Adipocyte (in vitro differentiated cells): Measurements from ENCODE around the gene DYDC1.
"Not testable (repeated sequence)": the region's sequence is repeated elsewhere in the genome, so short reads cannot be mapped to it uniquely, and the experiment has no call there.

Experiments
- DNase-seq: peaks from one replicate; pipeline ENCODE4 v3.0.0-alpha.2; 2015; ENCODE audit warnings: low read depth
- H3K27me3 ChIP-seq: replicated peaks from 2 replicates; pipeline ENCODE4 v1.7.0; 2013; ENCODE audit warnings: mild to moderate bottlenecking, low read length, moderate library complexity; ENCODE audit not compliant: control insufficient read depth, insufficient read depth
- H3K36me3 ChIP-seq: 2 replicates; pipeline ENCODE4 v1.7.0; 2013; ENCODE audit warnings: low read length, mild to moderate bottlenecking, moderate library complexity; ENCODE audit not compliant: control insufficient read depth, insufficient read depth, severe bottlenecking
- H3K4me1 ChIP-seq: 2 replicates; pipeline ENCODE4 v1.7.0; 2013; ENCODE audit warnings: mild to moderate bottlenecking, low read length, moderate library complexity; ENCODE audit not compliant: control insufficient read depth, insufficient read depth
- H3K4me3 ChIP-seq: 2 replicates; pipeline ENCODE4 v1.7.0; 2013; ENCODE audit warnings: mild to moderate bottlenecking, low read length, moderate library complexity
- H3K9ac ChIP-seq: 2 replicates; pipeline ENCODE4 v1.7.0; 2013; ENCODE audit warnings: mild to moderate bottlenecking, low read length, moderate library complexity
- H3K9me3 ChIP-seq: 2 replicates; pipeline ENCODE4 v1.7.0; 2013; ENCODE audit warnings: mild to moderate bottlenecking, low read length, moderate library complexity; ENCODE audit not compliant: control insufficient read depth

DYDC1 gene

DNA sequence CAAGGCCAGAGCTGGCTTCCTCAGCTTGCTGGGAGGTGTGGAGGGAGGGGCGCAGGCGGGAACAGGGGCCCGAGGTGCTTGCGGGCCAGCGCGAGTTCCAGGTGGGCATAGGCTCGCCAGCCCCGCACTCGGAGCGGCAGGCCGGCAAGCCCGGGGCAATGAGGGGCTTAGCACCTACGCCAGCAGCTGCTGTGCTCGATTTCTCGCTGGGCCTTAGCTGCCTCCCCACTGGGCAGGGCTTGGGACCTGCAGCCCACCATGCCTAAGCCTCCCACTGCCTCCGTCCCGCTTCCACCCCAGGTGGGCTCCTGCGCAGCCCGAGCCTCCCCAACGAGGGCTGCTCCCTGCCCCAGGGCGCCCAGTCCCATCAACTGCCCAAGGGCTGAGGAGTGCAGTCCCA, 41.2 kb downstream of the DYDC1 start:
- Histone ChIP-seq H3K36me3 (no peaks in the 10 kb centered on the region), H3K9ac (no peak overlapping the region), H3K9me3 (peaks cover 21% of the 10 kb centered on the region), H3K4me1 (no peaks in the 10 kb centered on the region), H3K4me3 (no peak overlapping the region), H3K27me3 (no peaks in the 10 kb centered on the region)
- no peak for DNase-seq

DNA sequence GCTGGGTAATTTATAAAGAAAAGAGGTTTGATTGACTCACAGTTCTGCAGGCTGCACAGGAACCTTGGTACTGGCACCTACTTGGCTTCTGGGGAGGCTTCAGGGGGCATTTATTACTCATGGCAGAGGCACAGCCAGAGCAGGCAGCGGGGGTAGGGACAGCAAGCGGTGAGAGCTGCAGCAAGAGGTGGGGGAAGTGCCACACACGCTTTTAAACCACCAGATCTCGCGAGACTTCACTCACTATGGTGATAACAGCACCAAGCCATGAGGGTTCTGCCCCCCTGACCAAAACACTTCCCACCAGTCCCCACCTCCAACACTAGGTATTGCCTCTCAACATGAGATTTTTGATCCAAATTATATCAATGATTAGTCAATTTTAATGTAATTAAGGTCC, 43.0 kb downstream of the DYDC1 start:
- DNase-seq: no peak
- Histone ChIP-seq H3K4me3 (no peak overlapping the region), H3K36me3 (no peaks in the 10 kb centered on the region), H3K9me3 (peaks cover 21% of the 10 kb centered on the region), H3K27me3 (no peaks in the 10 kb centered on the region), H3K9ac (no peak overlapping the region), H3K4me1 (no peaks in the 10 kb centered on the region)

GRCh38 chr10:80305989-80306388, 50.6 kb downstream of the DYDC1 start:
- DNase-seq, H3K4me3 ChIP-seq, H3K9me3 ChIP-seq, H3K36me3 ChIP-seq, H3K4me1 ChIP-seq, H3K9ac ChIP-seq, H3K27me3 ChIP-seq: not testable (repeated sequence)

- H3K9me3 ChIP-seq: peaks cover 38% of the 10 kb centered on the region
- no peak for DNase-seq
- no peak overlapping the region for H3K4me3 ChIP-seq
- peaks cover 5% of the 10 kb centered on the region for H3K27me3 ChIP-seq
- H3K4me1 ChIP-seq: no peaks in the 10 kb centered on the region
- no peak overlapping the region for H3K9ac ChIP-seq
- no peaks in the 10 kb centered on the region for H3K36me3 ChIP-seq
Measured at GRCh38 chr10:80296942-80297341, 59.6 kb downstream of the DYDC1 start.

DNA sequence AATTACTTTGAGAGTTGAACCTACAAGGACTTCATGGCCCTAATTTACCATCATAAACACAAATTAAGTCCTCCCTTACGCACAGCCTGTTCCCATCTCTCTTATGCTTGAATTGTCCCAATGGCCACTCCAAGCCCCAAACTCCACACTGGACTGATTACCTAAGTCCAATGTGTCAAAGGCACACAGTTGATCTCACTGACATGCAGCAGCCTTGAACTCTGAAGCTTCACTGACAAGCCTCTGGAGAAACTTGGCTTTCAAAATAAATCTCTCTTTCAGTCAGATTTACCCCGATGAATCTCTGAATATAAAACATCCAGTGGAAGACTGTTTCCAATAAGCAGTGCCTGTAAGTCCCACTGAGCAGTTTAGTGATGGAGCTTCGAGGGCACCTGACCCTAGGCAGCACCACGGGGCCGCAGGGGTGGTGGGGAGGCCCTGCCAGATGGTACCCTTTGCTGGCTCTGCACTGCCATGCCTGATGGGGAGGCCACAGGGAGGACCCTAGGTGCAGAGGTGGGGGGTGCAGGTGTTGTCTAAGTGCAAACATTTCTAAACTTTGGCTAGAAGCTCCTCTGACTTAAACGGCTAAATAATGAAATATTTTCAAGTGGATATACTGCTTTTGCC, 63.8 kb downstream of the DYDC1 start:
- no peaks in the 10 kb centered on the region for H3K36me3 ChIP-seq
- H3K9ac ChIP-seq: no peak overlapping the region
- H3K9me3 ChIP-seq: peaks cover 16% of the 10 kb centered on the region
- H3K4me3 ChIP-seq: no peak overlapping the region
- peaks cover 21% of the 10 kb centered on the region for H3K27me3 ChIP-seq
- DNase-seq: no peak
- no peaks in the 10 kb centered on the region for H3K4me1 ChIP-seq

- H3K4me1 ChIP-seq: no peaks in the 10 kb centered on the region
- peaks cover 4% of the 10 kb centered on the region for H3K9me3 ChIP-seq
- no peak for DNase-seq
- no peak overlapping the region for H3K9ac ChIP-seq
- H3K4me3 ChIP-seq: no peak overlapping the region
- H3K36me3 ChIP-seq: no peaks in the 10 kb centered on the region
- peaks cover 32% of the 10 kb centered on the region for H3K27me3 ChIP-seq
Measured at GRCh38 chr10:80290474-80291220, 65.9 kb downstream of the DYDC1 start.

GRCh38 chr10:80289451-80290287, 66.9 kb downstream of the DYDC1 start, which contains the start of gene MAT1A:
Gene MAT1A (minus strand): TSS chr10:80289658. CDS start chr10:80289423, 235 bp downstream.
- no peak within 1 kb of the TSS for H3K4me3 ChIP-seq
- no peak within 1 kb of the TSS for H3K9ac ChIP-seq
- H3K36me3 ChIP-seq: no peaks in the 10 kb centered on the region
- DNase-seq: peak; percentile 4
- peaks cover 34% of the 10 kb centered on the region for H3K27me3 ChIP-seq
- H3K9me3 ChIP-seq: no peaks in the 10 kb centered on the region
- no peaks in the 10 kb centered on the region for H3K4me1 ChIP-seq

- Histone ChIP-seq H3K9ac (no peak overlapping the region), H3K4me1 (no peaks in the 10 kb centered on the region), H3K4me3 (no peak overlapping the region), H3K27me3 (peaks cover 42% of the 10 kb centered on the region), H3K36me3 (no peaks in the 10 kb centered on the region), H3K9me3 (no peaks in the 10 kb centered on the region)
- DNase-seq: no peak
Measured at GRCh38 chr10:80288849-80289248, 67.7 kb downstream of the DYDC1 start.
